Tibial nerve (tissue), 3 donors: ENCODE results near the gene FOXE1.

Source experiments
- POLR2A ChIP-seq, 2 donors: fragments of 450-650 bp; IDR thresholded peaks; one replicate each; pipeline ENCODE4 v1.6.1; 2017; ENCODE audit warnings: antibody characterized with exemption in 2 of 2, mild to moderate bottlenecking in 2 of 2, moderate library complexity in 2 of 2
- TF ChIP-seq, protein P1 (sequence below), 5 experiments: fragments of 200-600 bp in 3 of 5; fragments of 450-650 bp in 2 of 5; sonication (generic) in 3 of 5; IDR thresholded peaks; one replicate each; pipeline ENCODE4 v1.5.1; 2016 to 2019; ENCODE audit warnings: antibody characterized with exemption in 5 of 5, mild to moderate bottlenecking in 3 of 5, moderate library complexity in 2 of 5

DNA sequence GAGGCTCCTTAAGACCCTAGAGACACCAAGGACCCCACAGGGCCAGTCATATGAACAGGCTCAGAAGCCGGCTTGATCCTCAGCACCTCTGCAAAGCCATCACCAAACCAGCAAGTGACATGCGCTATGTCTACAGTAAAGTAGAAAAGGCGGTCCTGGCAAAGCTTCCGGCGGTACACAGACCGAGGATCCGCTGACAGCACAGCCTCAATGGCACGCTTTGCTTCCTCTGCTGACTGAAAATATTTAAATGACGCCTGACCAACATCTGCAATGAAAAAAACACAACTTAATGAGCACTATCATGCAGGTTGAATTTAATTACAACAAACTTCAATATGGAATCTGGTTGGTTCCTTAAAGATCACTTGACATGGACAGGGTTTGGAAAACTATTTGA lies 51.7 kb downstream of the FOXE1 start:
- TF ChIP-seq, protein P1, sequence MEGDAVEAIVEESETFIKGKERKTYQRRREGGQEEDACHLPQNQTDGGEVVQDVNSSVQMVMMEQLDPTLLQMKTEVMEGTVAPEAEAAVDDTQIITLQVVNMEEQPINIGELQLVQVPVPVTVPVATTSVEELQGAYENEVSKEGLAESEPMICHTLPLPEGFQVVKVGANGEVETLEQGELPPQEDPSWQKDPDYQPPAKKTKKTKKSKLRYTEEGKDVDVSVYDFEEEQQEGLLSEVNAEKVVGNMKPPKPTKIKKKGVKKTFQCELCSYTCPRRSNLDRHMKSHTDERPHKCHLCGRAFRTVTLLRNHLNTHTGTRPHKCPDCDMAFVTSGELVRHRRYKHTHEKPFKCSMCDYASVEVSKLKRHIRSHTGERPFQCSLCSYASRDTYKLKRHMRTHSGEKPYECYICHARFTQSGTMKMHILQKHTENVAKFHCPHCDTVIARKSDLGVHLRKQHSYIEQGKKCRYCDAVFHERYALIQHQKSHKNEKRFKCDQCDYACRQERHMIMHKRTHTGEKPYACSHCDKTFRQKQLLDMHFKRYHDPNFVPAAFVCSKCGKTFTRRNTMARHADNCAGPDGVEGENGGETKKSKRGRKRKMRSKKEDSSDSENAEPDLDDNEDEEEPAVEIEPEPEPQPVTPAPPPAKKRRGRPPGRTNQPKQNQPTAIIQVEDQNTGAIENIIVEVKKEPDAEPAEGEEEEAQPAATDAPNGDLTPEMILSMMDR (IDR thresholded peaks at IDR 0.05) = no peak
- no peak for TF ChIP-seq POLR2A (IDR thresholded peaks at IDR 0.05)
